SJCRH30 (cell line): ENCODE data around the gene ARL2BP. TPM values are rescaled to one million over a fixed set of nuclear protein-coding genes. Genes with fewer than 3 reads are reported as not detected.

Experiments used
- DNase-seq, 2 experiments: peaks; one replicate each; pipeline ENCODE4 v3.0.0-alpha.2; 2015 to 2020
- H3K27ac ChIP-seq: fragments of 250-450 bp; sonication (Bioruptor Pico); 2 replicates; pipeline ENCODE4 v1.5.1; 2020; ENCODE audit warnings: mild to moderate bottlenecking, moderate library complexity
- H3K27me3 ChIP-seq: fragments of 250-450 bp; sonication (Bioruptor Pico); 2 replicates; pipeline ENCODE4 v1.5.1; 2020; ENCODE audit warnings: mild to moderate bottlenecking, moderate library complexity
- H3K36me3 ChIP-seq: fragments of 250-450 bp; sonication (Bioruptor Pico); 2 replicates; pipeline ENCODE4 v1.5.1; 2020; ENCODE audit warnings: mild to moderate bottlenecking, moderate library complexity
- H3K4me1 ChIP-seq: fragments of 250-450 bp; sonication (Bioruptor Pico); 2 replicates; pipeline ENCODE4 v1.5.1; 2020; ENCODE audit warnings: mild to moderate bottlenecking, moderate library complexity
- H3K4me3 ChIP-seq: fragments of 250-450 bp; sonication (Bioruptor Pico); 2 replicates; pipeline ENCODE4 v1.5.1; 2020; ENCODE audit warnings: mild to moderate bottlenecking, moderate library complexity
- H3K9me3 ChIP-seq: fragments of 250-450 bp; sonication (Bioruptor Pico); replicated peaks from 2 replicates; pipeline ENCODE4 v1.5.1; 2020; ENCODE audit warnings: mild to moderate bottlenecking, moderate library complexity
- total RNA-seq: library from RNA; depleted of rRNA; stranded (reverse); fragments of >200 nt; shearing (Covaris generic); gene quantifications from 2 replicates; pipeline ENCODE4 v1.2.3, GENCODE V29; 2014

ARL2BP gene
- total RNA-seq, 1 experiment from 2014 or later: 67.0 TPM

GRCh38 chr16:57226701-57227621 is 18.1 kb upstream of the ARL2BP start:
- H3K36me3 ChIP-seq: peaks cover 89% of the 10 kb centered on the region
- H3K27me3 ChIP-seq: no peaks in the 10 kb centered on the region
- H3K4me3 ChIP-seq: no peak overlapping the region
- peak overlapping the region; percentile 14 for H3K27ac ChIP-seq
- H3K4me1 ChIP-seq: peaks cover 9% of the 10 kb centered on the region
- H3K9me3 ChIP-seq: no peaks in the 10 kb centered on the region
- peak; percentile 50 to 70 for DNase-seq

GRCh38 chr16:57229079-57229478 is 16.0 kb upstream of the ARL2BP start:
- peaks cover 93% of the 10 kb centered on the region for H3K36me3 ChIP-seq
- no peak overlapping the region for H3K27ac ChIP-seq
- H3K4me3 ChIP-seq: no peak overlapping the region
- peaks cover 9% of the 10 kb centered on the region for H3K4me1 ChIP-seq
- H3K27me3 ChIP-seq: no peaks in the 10 kb centered on the region
- no peak for DNase-seq
- no peaks in the 10 kb centered on the region for H3K9me3 ChIP-seq

- H3K9me3 ChIP-seq: no peaks in the 10 kb centered on the region
- H3K27ac ChIP-seq: no peak overlapping the region
- H3K27me3 ChIP-seq: no peaks in the 10 kb centered on the region
- DNase-seq: no peak
- no peak overlapping the region for H3K4me3 ChIP-seq
- peaks cover 6% of the 10 kb centered on the region for H3K4me1 ChIP-seq
- peaks cover 93% of the 10 kb centered on the region for H3K36me3 ChIP-seq
Measured at GRCh38 chr16:57231821-57232350, 13.2 kb upstream of the ARL2BP start.

- peaks cover 93% of the 10 kb centered on the region for H3K36me3 ChIP-seq
Measured at GRCh38 chr16:57233944-57234706, 10.9 kb upstream of the ARL2BP start.

GRCh38 chr16:57234707-57235092 is 10.4 kb upstream of the ARL2BP start:
- Histone ChIP-seq H3K9me3 (no peaks in the 10 kb centered on the region), H3K27ac (no peak overlapping the region), H3K36me3 (peaks cover 96% of the 10 kb centered on the region), H3K27me3 (no peaks in the 10 kb centered on the region), H3K4me3 (no peak overlapping the region), H3K4me1 (no peaks in the 10 kb centered on the region)
- DNase-seq: no peak

More at GRCh38 chr16:57233944-57234706, 10.9 kb upstream of the ARL2BP start:
- no peak for DNase-seq
- no peak overlapping the region for H3K4me3 ChIP-seq
- H3K9me3 ChIP-seq: no peaks in the 10 kb centered on the region
- no peaks in the 10 kb centered on the region for H3K4me1 ChIP-seq
- H3K27me3 ChIP-seq: no peaks in the 10 kb centered on the region
- no peak overlapping the region for H3K27ac ChIP-seq

- Histone ChIP-seq H3K36me3 (peaks cover 94% of the 10 kb centered on the region), H3K9me3 (no peaks in the 10 kb centered on the region), H3K27me3 (no peaks in the 10 kb centered on the region), H3K27ac (no peak overlapping the region), H3K4me1 (no peaks in the 10 kb centered on the region), H3K4me3 (no peak overlapping the region)
- no peak for DNase-seq
Measured at GRCh38 chr16:57235128-57236021, 9.7 kb upstream of the ARL2BP start.

GRCh38 chr16:57236022-57236350 is 9.1 kb upstream of the ARL2BP start:
- Histone ChIP-seq H3K4me1 (no peaks in the 10 kb centered on the region), H3K27me3 (no peaks in the 10 kb centered on the region), H3K27ac (no peak overlapping the region), H3K4me3 (no peak overlapping the region), H3K36me3 (peaks cover 90% of the 10 kb centered on the region), H3K9me3 (no peaks in the 10 kb centered on the region)
- no peak for DNase-seq

- H3K4me1 ChIP-seq: no peaks in the 10 kb centered on the region
- no peak overlapping the region for H3K27ac ChIP-seq
- no peaks in the 10 kb centered on the region for H3K9me3 ChIP-seq
- H3K4me3 ChIP-seq: no peak overlapping the region
- H3K36me3 ChIP-seq: peaks cover 64% of the 10 kb centered on the region
- no peaks in the 10 kb centered on the region for H3K27me3 ChIP-seq
- DNase-seq: no peak
Measured at GRCh38 chr16:57238682-57239081, 6.4 kb upstream of the ARL2BP start.

GRCh38 chr16:57239107-57239506 is 6.0 kb upstream of the ARL2BP start:
- Histone ChIP-seq H3K36me3 (peaks cover 60% of the 10 kb centered on the region), H3K9me3 (no peaks in the 10 kb centered on the region), H3K4me1 (no peaks in the 10 kb centered on the region), H3K27ac (no peak overlapping the region), H3K4me3 (no peak overlapping the region), H3K27me3 (no peaks in the 10 kb centered on the region)
- no peak for DNase-seq

- Histone ChIP-seq H3K4me3 (no peak overlapping the region), H3K9me3 (no peaks in the 10 kb centered on the region), H3K27ac (no peak overlapping the region), H3K27me3 (no peaks in the 10 kb centered on the region), H3K36me3 (peaks cover 42% of the 10 kb centered on the region), H3K4me1 (peaks cover under 1% of the 10 kb centered on the region)
- no peak for DNase-seq
Measured at GRCh38 chr16:57240851-57241250, 4.2 kb upstream of the ARL2BP start.

GRCh38 chr16:57242650-57243049 is 2.4 kb upstream of the ARL2BP start:
- DNase-seq: no peak
- H3K4me3 ChIP-seq: no peak overlapping the region
- no peaks in the 10 kb centered on the region for H3K9me3 ChIP-seq
- peaks cover 27% of the 10 kb centered on the region for H3K36me3 ChIP-seq
- H3K4me1 ChIP-seq: peaks cover 5% of the 10 kb centered on the region
- H3K27me3 ChIP-seq: no peaks in the 10 kb centered on the region
- no peak overlapping the region for H3K27ac ChIP-seq

GRCh38 chr16:57244463-57244766 is 644 bp upstream of the ARL2BP start:
- Histone ChIP-seq H3K9me3 (no peaks in the 10 kb centered on the region), H3K4me3 (peak overlapping the region; percentile 84), H3K27ac (peak overlapping the region; percentile 1; the same call in 1 of the 2 replicates), H3K36me3 (peaks cover 13% of the 10 kb centered on the region), H3K4me1 (peaks cover 5% of the 10 kb centered on the region), H3K27me3 (no peaks in the 10 kb centered on the region)
- DNase-seq: no peak

GRCh38 chr16:57245472-57246113 is 534 bp downstream of the ARL2BP start:
- Histone ChIP-seq H3K4me3 (peak overlapping the region; percentile 84), H3K36me3 (peaks cover 7% of the 10 kb centered on the region), H3K27me3 (no peaks in the 10 kb centered on the region), H3K27ac (peak overlapping the region; percentile 64), H3K9me3 (no peaks in the 10 kb centered on the region), H3K4me1 (peaks cover 5% of the 10 kb centered on the region)
- no peak for DNase-seq

GRCh38 chr16:57251352-57251751 is 6.3 kb downstream of the ARL2BP start:
- DNase-seq: no peak
- Histone ChIP-seq H3K9me3 (no peaks in the 10 kb centered on the region), H3K4me3 (no peak overlapping the region), H3K27ac (no peak overlapping the region), H3K27me3 (no peaks in the 10 kb centered on the region), H3K4me1 (no peaks in the 10 kb centered on the region; the same call in 1 of the 2 replicates), H3K36me3 (peaks cover 20% of the 10 kb centered on the region)
